ENCODE measurements around the gene SMNDC1.
A peak's percentile ranks its signal among the peaks of the same experiment; 100 is the strongest.
"Not testable (repeated sequence)": the region's sequence is repeated elsewhere in the genome, so short reads cannot be mapped to it uniquely, and the experiment has no call there.

The SMNDC1 gene

GRCh38 chr10:110304780-110305421 lies at the start of gene SMNDC1:
TSS of gene SMNDC1 (minus strand) at chr10:110304920. CDS start at chr10:110303587, 1,333 bp downstream.
- DNase-seq: peak; percentile 94

- peak; percentile 34 for DNase-seq
Observed at GRCh38 chr10:110354322-110354766, 49.6 kb upstream of the SMNDC1 start.

GRCh38 chr10:110353244-110354119 lies 48.8 kb upstream of the SMNDC1 start:
- DNase-seq: peak; percentile 85

GRCh38 chr10:110352930-110353243 lies 48.2 kb upstream of the SMNDC1 start:
- DNase-seq: no peak

GRCh38 chr10:110350812-110351211 lies 46.1 kb upstream of the SMNDC1 start:
- DNase-seq: no peak

GRCh38 chr10:110349831-110350230 lies 45.1 kb upstream of the SMNDC1 start:
- DNase-seq: no peak

- no peak for DNase-seq
Observed at GRCh38 chr10:110349386-110349785, 44.7 kb upstream of the SMNDC1 start.

GRCh38 chr10:110348336-110348735 lies 43.6 kb upstream of the SMNDC1 start:
- DNase-seq: no peak

GRCh38 chr10:110346914-110347313 lies 42.2 kb upstream of the SMNDC1 start:
- DNase-seq: no peak

GRCh38 chr10:110345286-110345685 lies 40.6 kb upstream of the SMNDC1 start:
- DNase-seq: no peak

GRCh38 chr10:110344622-110345021 lies 39.9 kb upstream of the SMNDC1 start:
- DNase-seq: no peak

- no peak for DNase-seq
Observed at GRCh38 chr10:110343947-110344346, 39.2 kb upstream of the SMNDC1 start.

- DNase-seq: no peak
Observed at GRCh38 chr10:110340816-110341215, 36.1 kb upstream of the SMNDC1 start.

- DNase-seq: no peak
Observed at GRCh38 chr10:110340122-110340521, 35.4 kb upstream of the SMNDC1 start.

GRCh38 chr10:110337906-110338305 lies 33.2 kb upstream of the SMNDC1 start:
- no peak for DNase-seq

- no peak for DNase-seq
Observed at GRCh38 chr10:110337401-110337800, 32.7 kb upstream of the SMNDC1 start.

- DNase-seq: peak; percentile 90
Observed at GRCh38 chr10:110336111-110336721, 31.5 kb upstream of the SMNDC1 start.

GRCh38 chr10:110335314-110336064 lies 30.8 kb upstream of the SMNDC1 start:
- peak; percentile 0 for DNase-seq

- no peak for DNase-seq
Observed at GRCh38 chr10:110334061-110334656, 29.4 kb upstream of the SMNDC1 start.

- DNase-seq: not testable (repeated sequence)
Observed at GRCh38 chr10:110331226-110331795, 26.6 kb upstream of the SMNDC1 start.

- no peak for DNase-seq
Observed at GRCh38 chr10:110330675-110331074, 26.0 kb upstream of the SMNDC1 start.

GRCh38 chr10:110327262-110327914 lies 22.7 kb upstream of the SMNDC1 start:
- no peak for DNase-seq
